HL-60/S4 treated with retinoic acid at 250 ng/mL for 4 days and 3 days (cell line): ENCODE measurements around the gene LIX1L.

Source experiments
- in situ Hi-C: fragments of 300-500 bp; cut with MboI; formaldehyde crosslinking; loops from 2 replicates; pipeline ENCODE4 v1.7.0; 2022; ENCODE audit warnings: low sequenced_read_pairs

The LIX1L gene

GRCh38 chr1:145985502-145986439 is 28.0 kb upstream of the LIX1L start:
- in situ Hi-C loops, result no loop called here

- in situ Hi-C loops, result no loop called here
Measured at GRCh38 chr1:145985129-145985501, 27.3 kb upstream of the LIX1L start.

- in situ Hi-C loops, result no loop called here
Measured at GRCh38 chr1:145983960-145984830, 26.4 kb upstream of the LIX1L start.

- in situ Hi-C loops, result no loop called here
Measured at GRCh38 chr1:145983206-145983675, 25.4 kb upstream of the LIX1L start.

DNA sequence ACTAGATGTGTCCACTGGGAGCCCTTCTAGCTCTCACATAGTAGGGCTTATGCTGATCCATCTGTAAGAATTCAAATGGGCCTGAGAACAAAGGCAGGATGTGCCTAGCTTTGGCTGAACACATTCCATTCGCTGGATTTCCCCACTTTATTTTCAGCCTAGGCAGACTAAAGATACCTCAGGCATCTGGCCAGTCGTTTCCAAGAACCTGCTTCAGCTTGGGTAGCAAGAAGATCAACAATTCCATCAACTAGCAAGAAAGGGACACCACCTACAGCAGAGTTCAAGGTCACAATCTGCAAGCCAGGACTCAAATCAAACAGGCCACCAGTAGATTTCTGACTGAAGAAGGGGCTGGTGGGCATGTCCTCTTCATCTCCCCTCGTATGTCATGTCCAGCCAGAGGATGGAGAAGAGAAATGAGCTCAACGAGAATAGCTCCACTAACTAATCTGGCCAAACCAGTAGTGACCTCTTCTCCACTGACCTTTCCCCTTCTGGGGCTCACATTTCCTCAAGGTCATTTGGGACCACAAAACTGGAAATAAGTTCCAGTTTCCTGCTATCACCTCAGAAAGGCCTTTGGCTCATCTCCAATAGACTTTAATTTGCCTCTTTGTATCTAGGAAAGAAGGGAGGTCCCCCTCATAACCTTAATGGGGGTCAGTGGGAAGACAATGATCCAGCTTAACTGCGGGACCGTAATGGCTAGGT is 24.4 kb upstream of the LIX1L start:
- in situ Hi-C loops, result no loop called here

GRCh38 chr1:145980457-145980994 is 22.7 kb upstream of the LIX1L start:
- in situ Hi-C loops, result no loop called here

GRCh38 chr1:145979746-145980456 is 22.1 kb upstream of the LIX1L start:
- in situ Hi-C loops, result no loop called here

- in situ Hi-C loops, result no loop called here
Measured at GRCh38 chr1:145978854-145979745, 21.3 kb upstream of the LIX1L start.

DNA sequence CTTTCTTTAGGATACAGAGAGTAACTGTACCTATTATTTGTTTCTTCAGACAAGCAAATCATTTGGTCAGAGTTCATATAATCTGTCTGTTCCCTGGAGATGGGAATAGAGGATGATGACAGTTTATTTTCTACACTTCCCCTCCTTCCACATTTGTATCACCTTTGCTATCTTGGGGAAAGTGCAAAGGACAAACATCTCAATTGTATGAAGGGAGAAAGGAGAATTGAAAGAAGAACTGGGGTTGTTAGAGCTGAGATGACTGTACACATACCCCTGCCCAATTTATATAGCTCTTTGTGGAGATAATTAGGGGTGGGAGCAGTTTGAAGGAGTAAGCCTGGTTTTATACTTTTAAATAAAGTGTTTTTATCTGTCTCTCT is 20.6 kb upstream of the LIX1L start:
- in situ Hi-C loops, result no loop called here

- in situ Hi-C loops, result no loop called here
Measured at GRCh38 chr1:145977486-145978470, 20.0 kb upstream of the LIX1L start.

- in situ Hi-C loops, result no loop called here
Measured at GRCh38 chr1:145977016-145977415, 19.2 kb upstream of the LIX1L start.

DNA sequence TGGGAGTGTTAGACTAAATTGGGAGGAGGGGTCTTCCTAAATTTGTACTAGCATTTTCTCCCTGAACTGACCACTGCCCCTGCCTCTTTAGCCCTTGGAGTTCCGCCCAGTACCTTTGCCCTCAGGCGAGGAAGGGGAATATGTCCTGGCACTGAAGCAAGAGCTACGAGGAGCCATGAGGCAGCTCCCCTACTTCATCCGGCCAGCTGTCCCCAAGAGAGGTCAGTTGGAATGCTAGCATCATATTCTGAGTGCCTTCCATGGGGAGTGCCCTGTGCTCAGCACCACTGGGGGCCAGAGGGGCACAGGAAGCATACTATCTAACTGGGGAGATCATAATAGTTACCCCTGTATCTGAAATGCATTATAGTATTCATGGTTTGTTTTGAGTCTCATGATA is 17.4 kb upstream of the LIX1L start:
- in situ Hi-C loops, result no loop called here

- in situ Hi-C loops, result no loop called here
Measured at GRCh38 chr1:145974721-145975120, 16.9 kb upstream of the LIX1L start.

GRCh38 chr1:145972580-145972979 is 14.8 kb upstream of the LIX1L start:
- in situ Hi-C loops, result no loop called here

GRCh38 chr1:145967288-145967687 is 9.5 kb upstream of the LIX1L start:
- in situ Hi-C loops, result loop anchor here (10.0 kb wide), 1 partner anchor 52 kb away; the partner anchor contains the start of genes ITGA10 and PEX11B

- in situ Hi-C loops, result loop anchor here (10.0 kb wide), 1 partner anchor 50 kb away; the partner anchor contains the start of genes ITGA10 and PEX11B
Measured at GRCh38 chr1:145965119-145965744, 7.4 kb upstream of the LIX1L start.
